Suprapubic skin (tissue), 3 donors: ENCODE measurements around the gene ADAD2.

Experiments
- POLR2A ChIP-seq, 2 donors: fragments of 450-650 bp; IDR thresholded peaks; one replicate each; pipeline ENCODE4 v1.6.1; 2017; ENCODE audit warnings: antibody characterized with exemption in 2 of 2, mild to moderate bottlenecking in 2 of 2, moderate library complexity in 2 of 2
- TF ChIP-seq, protein P1 (sequence below), 2 donors: fragments of 200-600 bp in 1 of 2; fragments of 450-650 bp in 1 of 2; sonication (generic) in 1 of 2; IDR thresholded peaks; one replicate each; pipeline ENCODE4 v1.5.1; 2016 to 2019; ENCODE audit warnings: antibody characterized with exemption in 2 of 2, mild to moderate bottlenecking in 1 of 2, moderate library complexity in 1 of 2

DNA sequence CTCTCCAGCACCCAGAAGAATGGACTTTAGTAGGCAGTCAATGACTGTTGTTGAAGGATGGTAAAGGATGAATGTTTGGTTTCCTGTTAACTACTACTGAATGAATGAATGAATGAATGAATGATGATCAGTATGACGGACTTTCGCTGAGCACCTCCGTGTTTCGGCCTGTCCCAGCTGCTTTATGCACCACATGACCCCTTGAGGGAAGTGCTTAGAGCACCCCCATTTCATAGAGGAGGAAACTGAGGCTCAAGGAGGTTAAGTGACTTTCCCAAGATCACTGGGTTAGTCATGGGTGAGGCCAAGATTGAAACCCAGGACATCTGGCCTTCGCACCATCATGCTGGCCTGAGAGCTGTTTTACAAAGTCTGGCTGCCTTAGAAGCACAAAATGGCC lies 42.0 kb downstream of the ADAD2 start:
- TF ChIP-seq, protein P1, sequence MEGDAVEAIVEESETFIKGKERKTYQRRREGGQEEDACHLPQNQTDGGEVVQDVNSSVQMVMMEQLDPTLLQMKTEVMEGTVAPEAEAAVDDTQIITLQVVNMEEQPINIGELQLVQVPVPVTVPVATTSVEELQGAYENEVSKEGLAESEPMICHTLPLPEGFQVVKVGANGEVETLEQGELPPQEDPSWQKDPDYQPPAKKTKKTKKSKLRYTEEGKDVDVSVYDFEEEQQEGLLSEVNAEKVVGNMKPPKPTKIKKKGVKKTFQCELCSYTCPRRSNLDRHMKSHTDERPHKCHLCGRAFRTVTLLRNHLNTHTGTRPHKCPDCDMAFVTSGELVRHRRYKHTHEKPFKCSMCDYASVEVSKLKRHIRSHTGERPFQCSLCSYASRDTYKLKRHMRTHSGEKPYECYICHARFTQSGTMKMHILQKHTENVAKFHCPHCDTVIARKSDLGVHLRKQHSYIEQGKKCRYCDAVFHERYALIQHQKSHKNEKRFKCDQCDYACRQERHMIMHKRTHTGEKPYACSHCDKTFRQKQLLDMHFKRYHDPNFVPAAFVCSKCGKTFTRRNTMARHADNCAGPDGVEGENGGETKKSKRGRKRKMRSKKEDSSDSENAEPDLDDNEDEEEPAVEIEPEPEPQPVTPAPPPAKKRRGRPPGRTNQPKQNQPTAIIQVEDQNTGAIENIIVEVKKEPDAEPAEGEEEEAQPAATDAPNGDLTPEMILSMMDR (IDR thresholded peaks at IDR 0.05), result no peak
- TF ChIP-seq POLR2A (IDR thresholded peaks at IDR 0.05), result no peak
